Thyroid gland (tissue), 4 donors: ENCODE data around the gene DCAF7. TPM values are rescaled to one million over a fixed set of nuclear protein-coding genes. Genes with fewer than 3 reads are reported as not detected.

Source experiments
- DNase-seq, 2 donors: peaks; one replicate each; pipeline ENCODE4 v3.0.0-alpha.2; 2019
- H3K27ac ChIP-seq, 3 donors: fragments of 200-600 bp; sonication (generic); 1 replicate in 2 of 3; 2 replicates in 1 of 3; pipeline ENCODE4 v1.5.1; 2016 to 2019; ENCODE audit warnings: mild to moderate bottlenecking in 1 of 3, moderate library complexity in 1 of 3
- H3K27me3 ChIP-seq: fragments of 200-600 bp; sonication (generic); one replicate; pipeline ENCODE4 v1.5.1; 2019
- H3K36me3 ChIP-seq, 2 donors: fragments of 200-600 bp; sonication (generic); one replicate each; pipeline ENCODE4 v1.5.1; 2016 to 2019
- H3K4me1 ChIP-seq, 2 donors: fragments of 200-600 bp; sonication (generic); one replicate each; pipeline ENCODE4 v1.5.1; 2017 to 2019
- H3K4me3 ChIP-seq, 3 donors: fragments of 200-600 bp; sonication (generic); replicated peaks in 1 of 3; 1 replicate in 2 of 3; 2 replicates in 1 of 3; pipeline ENCODE4 v1.5.1; 2016; ENCODE audit warnings: mild to moderate bottlenecking in 1 of 3
- H3K9me3 ChIP-seq: fragments of 200-600 bp; sonication (generic); one replicate; pipeline ENCODE4 v1.5.1; 2017
- POLR2A ChIP-seq, 2 donors: fragments of 450-650 bp; IDR thresholded peaks; one replicate each; pipeline ENCODE4 v1.6.1; 2017; ENCODE audit warnings: antibody characterized with exemption in 2 of 2, mild to moderate bottlenecking in 2 of 2, moderate library complexity in 1 of 2
- WGBS, 2 donors: methylation state at CpG; one replicate each; pipeline ENCODE4 v1.1.5; 2017; 5-methylcytosine and 5-hydroxymethylcytosine counted together
- intact Hi-C: fragments of 100-400 bp; cut with DNase I; formaldehyde crosslinking; loops from one replicate; pipeline ENCODE4 v1.15.1; 2023
- small RNA-seq: library from RNA; depleted of rRNA; stranded (forward); fragments of <200 nt; gene quantifications from one replicate; pipeline ENCODE3, GENCODE V24; 2016
- total RNA-seq, 4 donors: library from RNA; depleted of rRNA; stranded (reverse); fragments of >200 nt; gene quantifications; one replicate each; pipeline ENCODE4 v1.2.3, GENCODE V29; 2016
- TF ChIP-seq, protein P1 (sequence below), 6 experiments: fragments of 200-600 bp in 3 of 6; fragments of 450-650 bp in 3 of 6; sonication (generic) in 3 of 6; IDR thresholded peaks; one replicate each; pipeline ENCODE4 v1.5.1; 2016 to 2019; ENCODE audit warnings: antibody characterized with exemption in 6 of 6, mild to moderate bottlenecking in 2 of 6, inconsistent platforms in 1 of 6, moderate library complexity in 1 of 6

The DCAF7 gene
- total RNA-seq, 4 donors from 2014 or later, result 35.1 to 44.8 (median 40.5) TPM

GRCh38 chr17:63640038-63640437 lies 89.8 kb downstream of the DCAF7 start:
- WGBS, 2 donors, result 97 to 98% methylated on average over 4 of the region's 4 CpGs
- Histone ChIP-seq H3K36me3 (peaks cover 0 to 6% of the 10 kb centered on the region in 2 donors), H3K4me3 (no peak overlapping the region), H3K27ac (no peak overlapping the region), H3K9me3 (no peaks in the 10 kb centered on the region), H3K27me3 (no peaks in the 10 kb centered on the region), H3K4me1 (peaks cover 12 to 13% of the 10 kb centered on the region in 2 donors)
- intact Hi-C loops, result no loop called here
- no peak for DNase-seq
- TF ChIP-seq POLR2A (IDR thresholded peaks at IDR 0.05), result no peak
- TF ChIP-seq, protein P1, sequence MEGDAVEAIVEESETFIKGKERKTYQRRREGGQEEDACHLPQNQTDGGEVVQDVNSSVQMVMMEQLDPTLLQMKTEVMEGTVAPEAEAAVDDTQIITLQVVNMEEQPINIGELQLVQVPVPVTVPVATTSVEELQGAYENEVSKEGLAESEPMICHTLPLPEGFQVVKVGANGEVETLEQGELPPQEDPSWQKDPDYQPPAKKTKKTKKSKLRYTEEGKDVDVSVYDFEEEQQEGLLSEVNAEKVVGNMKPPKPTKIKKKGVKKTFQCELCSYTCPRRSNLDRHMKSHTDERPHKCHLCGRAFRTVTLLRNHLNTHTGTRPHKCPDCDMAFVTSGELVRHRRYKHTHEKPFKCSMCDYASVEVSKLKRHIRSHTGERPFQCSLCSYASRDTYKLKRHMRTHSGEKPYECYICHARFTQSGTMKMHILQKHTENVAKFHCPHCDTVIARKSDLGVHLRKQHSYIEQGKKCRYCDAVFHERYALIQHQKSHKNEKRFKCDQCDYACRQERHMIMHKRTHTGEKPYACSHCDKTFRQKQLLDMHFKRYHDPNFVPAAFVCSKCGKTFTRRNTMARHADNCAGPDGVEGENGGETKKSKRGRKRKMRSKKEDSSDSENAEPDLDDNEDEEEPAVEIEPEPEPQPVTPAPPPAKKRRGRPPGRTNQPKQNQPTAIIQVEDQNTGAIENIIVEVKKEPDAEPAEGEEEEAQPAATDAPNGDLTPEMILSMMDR (IDR thresholded peaks at IDR 0.05), result no peak

- 94% methylated on average over 4 of the region's 4 CpGs for WGBS, 2 donors
- Histone ChIP-seq H3K4me1 (no peaks in the 10 kb centered on the region), H3K4me3 (no peak overlapping the region), H3K27ac (no peak overlapping the region), H3K36me3 (peaks cover 0 to under 1% of the 10 kb centered on the region in 2 donors), H3K9me3 (no peaks in the 10 kb centered on the region), H3K27me3 (no peaks in the 10 kb centered on the region)
- no peak for TF ChIP-seq POLR2A (IDR thresholded peaks at IDR 0.05)
- TF ChIP-seq, protein P1 (IDR thresholded peaks at IDR 0.05), result no peak
- DNase-seq, result no peak
- intact Hi-C loops, result no loop called here
These were observed 91.6 kb downstream of the DCAF7 start for GRCh38 chr17:63641692-63642448.

Small RNA genes lying within 50 kb of the gene (small RNA-seq; reads per million reads assigned to genes)
- gene RNU6-288P, result not detected

Other genes with a start within 250 kb of the DCAF7 start
- gene CYB561, start 104.2 kb upstream of the DCAF7 start, total RNA-seq, result 100 to 1,000 TPM in 2 of 4 donors, 10 to 100 TPM in 2; 46.2 to 129 (median 101) TPM
- gene ACE, start 73.4 kb upstream of the DCAF7 start, total RNA-seq, result 10 to 100 TPM in 2 of 4 donors, 1 to 10 TPM in 2; 1.1 to 12.7 (median 10.3) TPM
- gene KCNH6, start 27.1 kb upstream of the DCAF7 start, total RNA-seq, result under 1 TPM in 1 of 4 donors, not detected in 3; 0.67 TPM
- 10 to 100 TPM; 15.3 to 17.1 (median 16.0) TPM for gene TACO1, start 50.4 kb downstream of the DCAF7 start, total RNA-seq
- gene MAP3K3, start 71.9 kb downstream of the DCAF7 start, total RNA-seq, result 10 to 100 TPM; 38.6 to 68.0 (median 43.8) TPM
- gene LIMD2, start 149.6 kb downstream of the DCAF7 start, total RNA-seq, result 10 to 100 TPM in 1 of 4 donors, 1 to 10 TPM in 3; 3.9 to 10.7 (median 7.2) TPM
- 10 to 100 TPM; 28.6 to 44.6 (median 32.2) TPM for gene STRADA, start 191.3 kb downstream of the DCAF7 start, total RNA-seq
- gene CCDC47, start 223.1 kb downstream of the DCAF7 start, total RNA-seq, result 100 to 1,000 TPM in 1 of 4 donors, 10 to 100 TPM in 3; 69.4 to 120 (median 85.1) TPM
- gene DDX42, start 223.7 kb downstream of the DCAF7 start, total RNA-seq, result 100 to 1,000 TPM in 1 of 4 donors, 10 to 100 TPM in 3; 76.3 to 138 (median 89.1) TPM